ENCODE results near the gene MFN2. TPM values are rescaled to one million over a fixed set of nuclear protein-coding genes. Genes with fewer than 3 reads are reported as not detected.
"Not testable (repeated sequence)": the region's sequence is repeated elsewhere in the genome, so short reads cannot be mapped to it uniquely, and the experiment has no call there.

MFN2 gene
- total and polyA plus RNA-seq, 9 donors = 27.8 to 77.0 (median 55.8) TPM

GRCh38 chr1:12038356-12039163, 58.3 kb downstream of the MFN2 start:
- intact Hi-C loops (cut with DNase I) = no loop called here
- 54 to 60% (median 57%) methylated on average over 17 of the region's 17 CpGs for WGBS, 3 donors
- H3K9me3 ChIP-seq = no peaks in the 10 kb centered on the region
- H3K4me3 ChIP-seq = no peak overlapping the region
- peak in 1 of 5 donors; percentile 45 for DNase-seq
- no peaks in the 10 kb centered on the region for H3K36me3 ChIP-seq
- no peaks in the 10 kb centered on the region for H3K27me3 ChIP-seq
- H3K27ac ChIP-seq = no peak overlapping the region
- no peak for TF ChIP-seq POLR2A (IDR thresholded peaks at IDR 0.05)
- no peak for TF ChIP-seq EP300 (IDR thresholded peaks at IDR 0.05)
- no peak for TF ChIP-seq CTCF (IDR thresholded peaks at IDR 0.05)
- H3K4me1 ChIP-seq (ENCODE audit: insufficient read depth) = peaks cover 12% of the 10 kb centered on the region

GRCh38 chr1:12039164-12039525, 58.9 kb downstream of the MFN2 start:
- WGBS, 3 donors = 41 to 68% (median 53%) methylated on average over 2 of the region's 2 CpGs
- Histone ChIP-seq H3K27me3 (no peaks in the 10 kb centered on the region), H3K36me3 (no peaks in the 10 kb centered on the region), H3K27ac (no peak overlapping the region), H3K4me3 (no peak overlapping the region), H3K4me1 (ENCODE audit: insufficient read depth) (peaks cover 9% of the 10 kb centered on the region), H3K9me3 (no peaks in the 10 kb centered on the region)
- intact Hi-C loops (cut with DNase I) = no loop called here
- TF ChIP-seq CTCF (IDR thresholded peaks at IDR 0.05) = no peak
- TF ChIP-seq EP300 (IDR thresholded peaks at IDR 0.05) = no peak
- TF ChIP-seq POLR2A (IDR thresholded peaks at IDR 0.05) = no peak
- no peak for DNase-seq

GRCh38 chr1:12039824-12040456, 59.7 kb downstream of the MFN2 start:
- H3K4me3 ChIP-seq, H3K36me3 ChIP-seq: not testable (repeated sequence)

GRCh38 chr1:12040457-12041051, 60.3 kb downstream of the MFN2 start:
- intact Hi-C loops (cut with DNase I) = no loop called here
- Histone ChIP-seq H3K4me1 (ENCODE audit: insufficient read depth) (peaks cover 5% of the 10 kb centered on the region), H3K9me3 (no peaks in the 10 kb centered on the region), H3K4me3 (no peak overlapping the region), H3K36me3 (no peaks in the 10 kb centered on the region), H3K27me3 (no peaks in the 10 kb centered on the region), H3K27ac (no peak overlapping the region)
- peak in 4 of 5 donors; percentile 46 to 78 (median 70) for DNase-seq
- no peak for TF ChIP-seq POLR2A (IDR thresholded peaks at IDR 0.05)
- no peak for TF ChIP-seq EP300 (IDR thresholded peaks at IDR 0.05)
- TF ChIP-seq CTCF (IDR thresholded peaks at IDR 0.05) = no peak
- 25 to 39% (median 29%) methylated on average over 6 of the region's 6 CpGs for WGBS, 3 donors

More at GRCh38 chr1:12039824-12040456, 59.7 kb downstream of the MFN2 start:
- H3K27ac ChIP-seq; intact Hi-C loops (cut with DNase I); H3K27me3 ChIP-seq; DNase-seq; H3K9me3 ChIP-seq; H3K4me1 ChIP-seq (ENCODE audit: insufficient read depth): not testable (repeated sequence)
- WGBS, 3 donors = 60 to 72% (median 63%) methylated on average over 13 of the region's 13 CpGs

GRCh38 chr1:12044187-12044877, 64.1 kb downstream of the MFN2 start:
- intact Hi-C loops (cut with DNase I); H3K27me3 ChIP-seq; H3K27ac ChIP-seq; DNase-seq; H3K4me3 ChIP-seq; H3K4me1 ChIP-seq (ENCODE audit: insufficient read depth); H3K36me3 ChIP-seq; H3K9me3 ChIP-seq: not testable (repeated sequence)
- 82 to 86% (median 83%) methylated on average over 15 of the region's 15 CpGs for WGBS, 3 donors
